Activated T-cell treated with anti-CD3 and anti-CD28 coated beads for 24 hours (primary cell): ENCODE results near the gene CUTA.
A peak's percentile ranks its signal among the peaks of the same experiment; 100 is the strongest.
"Not testable (repeated sequence)": the region's sequence is repeated elsewhere in the genome, so short reads cannot be mapped to it uniquely, and the experiment has no call there.

Experiments used
- DNase-seq: peaks from one replicate; pipeline ENCODE4 v3.0.0-alpha.2; 2020; ENCODE audit warnings: low read depth

Gene CUTA

GRCh38 chr6:33405386-33405940, 12.4 kb downstream of the CUTA start:
- DNase-seq: no peak

DNA sequence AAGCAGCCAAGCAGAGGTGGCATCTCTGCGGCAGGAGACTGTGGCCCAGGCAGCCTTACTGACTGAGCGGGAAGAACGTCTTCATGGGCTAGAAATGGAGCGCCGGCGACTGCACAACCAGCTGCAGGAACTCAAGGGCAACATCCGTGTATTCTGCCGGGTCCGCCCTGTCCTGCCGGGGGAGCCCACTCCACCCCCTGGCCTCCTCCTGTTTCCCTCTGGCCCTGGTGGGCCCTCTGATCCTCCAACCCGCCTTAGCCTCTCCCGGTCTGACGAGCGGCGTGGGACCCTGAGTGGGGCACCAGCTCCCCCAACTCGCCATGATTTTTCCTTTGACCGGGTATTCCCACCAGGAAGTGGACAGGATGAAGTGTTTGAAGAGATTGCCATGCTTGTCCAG, 13.0 kb downstream of the CUTA start:
- DNase-seq: no peak

GRCh38 chr6:33399881-33400280, 18.0 kb downstream of the CUTA start:
- DNase-seq: not testable (repeated sequence)

DNA sequence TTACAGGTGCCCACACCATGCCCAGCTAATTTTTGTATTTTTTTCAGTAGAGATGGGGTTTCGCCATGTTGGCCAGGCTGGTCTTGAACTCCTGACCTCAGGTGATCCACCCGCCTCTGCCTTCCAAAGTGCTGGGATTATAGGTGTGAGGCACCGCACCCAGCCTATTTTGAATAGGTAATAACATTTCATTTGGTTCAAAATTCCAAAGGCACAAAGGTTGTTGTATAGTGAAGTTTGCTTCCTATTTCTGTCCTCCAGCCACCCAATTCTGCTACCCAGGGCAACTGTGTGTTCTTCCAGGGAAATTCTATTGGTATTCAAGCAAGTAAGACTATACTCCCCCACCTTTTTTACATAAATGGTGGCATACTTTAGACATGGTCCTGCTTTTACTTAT, 19.3 kb downstream of the CUTA start:
- DNase-seq: not testable (repeated sequence)

GRCh38 chr6:33397541-33397940, 20.4 kb downstream of the CUTA start:
- DNase-seq: no peak

GRCh38 chr6:33392979-33393378, 24.9 kb downstream of the CUTA start:
- DNase-seq: no peak

DNA sequence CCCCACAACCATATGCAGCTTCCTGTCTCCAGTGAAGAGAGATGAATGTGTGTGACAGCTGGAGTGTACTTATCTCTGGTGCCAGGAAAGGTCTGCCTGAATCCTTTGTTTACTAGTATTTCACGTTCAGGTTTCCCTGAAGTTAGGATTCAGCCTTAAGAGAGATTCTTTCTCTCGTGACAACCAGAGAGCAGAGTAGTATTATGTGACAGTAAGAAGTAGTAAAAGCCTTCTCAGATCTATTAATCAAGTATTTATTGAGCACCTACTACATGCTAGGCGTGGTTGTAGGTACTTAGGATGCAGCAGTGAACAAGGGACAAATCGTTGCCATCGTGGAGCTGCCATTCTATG, 25.3 kb downstream of the CUTA start:
- no peak for DNase-seq

GRCh38 chr6:33391922-33392594, 25.8 kb downstream of the CUTA start:
- DNase-seq: no peak

- peak; percentile 100 for DNase-seq
Observed at GRCh38 chr6:33391278-33391921, 26.5 kb downstream of the CUTA start, which contains the start of gene KIFC1. Gene KIFC1, plus strand, starts transcription at chr6:33391823. Its CDS starts 163 bp downstream, at chr6:33391986.

GRCh38 chr6:33390767-33391277, 27.1 kb downstream of the CUTA start:
- DNase-seq: no peak

DNA sequence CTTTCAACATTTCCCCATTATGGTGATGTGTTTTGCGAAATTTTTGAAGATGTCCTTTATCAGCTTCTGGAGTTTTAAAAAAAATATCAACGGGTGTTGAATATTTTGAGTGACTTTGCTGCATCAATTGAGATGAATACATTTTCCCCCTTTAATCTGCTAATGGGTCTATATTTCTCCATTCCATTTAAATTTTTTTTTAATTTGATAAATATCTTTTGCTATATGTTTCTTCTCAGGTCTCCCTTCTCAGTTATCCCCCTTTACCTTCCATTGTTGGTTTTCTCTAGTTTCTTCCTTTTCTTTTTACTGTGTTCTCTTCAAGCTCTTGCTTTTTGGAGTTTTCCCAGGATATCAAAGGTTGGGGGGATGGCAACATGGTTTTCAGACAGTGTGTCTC, 27.7 kb downstream of the CUTA start:
- DNase-seq: no peak

DNA sequence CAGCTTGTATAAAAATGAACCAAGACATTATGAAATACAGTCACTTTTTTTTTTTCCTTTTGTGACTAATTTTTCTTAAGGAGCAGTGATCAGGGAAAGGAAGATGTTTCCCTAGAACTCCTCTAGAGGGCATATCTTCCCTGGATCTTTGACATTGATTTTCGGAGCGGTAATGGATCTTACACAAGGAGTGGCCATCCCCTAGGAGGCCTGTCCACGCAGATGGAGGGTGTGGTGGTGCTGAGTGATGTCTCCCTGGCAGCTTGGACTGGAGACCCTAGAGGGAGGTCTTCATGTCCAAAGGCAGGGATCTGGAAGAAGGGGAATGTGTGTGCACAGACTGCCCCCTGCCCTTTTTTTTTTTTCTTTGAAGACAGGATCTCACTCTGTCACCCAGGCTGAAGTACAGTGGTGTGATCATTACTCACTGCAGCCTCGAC, 33.3 kb downstream of the CUTA start:
- DNase-seq: no peak

- DNase-seq: no peak
Observed at GRCh38 chr6:33383427-33384185, 34.3 kb downstream of the CUTA start.

GRCh38 chr6:33380272-33380981, 37.5 kb downstream of the CUTA start:
- DNase-seq: no peak

DNA sequence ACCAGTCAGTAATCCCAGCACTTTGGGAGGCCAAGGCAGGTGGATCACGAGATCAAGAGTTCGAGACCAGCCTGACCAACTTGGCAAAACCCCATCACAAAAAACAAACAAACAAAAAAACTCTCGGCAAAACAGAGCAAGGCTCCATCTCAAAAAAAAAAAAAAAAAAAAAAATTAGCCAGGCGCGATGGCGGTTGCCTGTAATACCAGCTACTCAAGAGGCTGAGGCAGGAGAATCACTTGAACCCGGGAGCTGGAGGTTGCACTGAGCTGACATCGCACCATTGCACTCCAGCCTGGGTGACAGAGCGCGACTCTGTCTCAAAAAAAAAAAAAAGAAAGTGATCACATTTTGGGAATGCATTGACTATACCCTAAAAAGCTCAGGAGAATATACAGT, 38.7 kb downstream of the CUTA start:
- DNase-seq: not testable (repeated sequence)

GRCh38 chr6:33377171-33377570, 40.7 kb downstream of the CUTA start:
- DNase-seq: no peak

DNA sequence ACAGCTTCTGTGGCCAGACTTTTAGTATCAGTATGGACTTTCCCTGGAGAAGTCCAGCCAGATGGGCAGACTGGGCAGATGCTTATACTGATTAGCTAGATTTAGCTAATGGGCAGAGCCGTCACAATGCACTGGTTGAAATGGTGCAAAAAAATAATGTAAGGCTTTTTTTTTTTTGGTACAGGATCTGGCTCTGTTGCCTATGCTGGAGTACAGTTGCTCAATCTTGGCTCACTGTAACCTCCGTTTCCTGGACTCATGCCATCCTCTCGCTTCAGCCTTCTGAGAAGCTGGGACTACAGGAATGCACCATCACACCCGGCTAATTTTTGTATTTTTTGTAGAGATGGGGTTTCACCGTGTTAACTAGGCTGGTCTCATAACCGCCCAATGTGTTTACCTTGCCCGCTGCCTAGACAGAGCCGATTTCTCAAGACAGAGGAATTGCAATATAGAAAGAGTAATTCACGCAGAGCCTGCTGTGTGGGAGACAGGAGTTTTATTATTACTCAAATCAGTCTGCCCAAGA, 42.7 kb downstream of the CUTA start:
- DNase-seq: no peak

- DNase-seq: no peak
Observed at GRCh38 chr6:33373960-33374910, 43.7 kb downstream of the CUTA start.

DNA sequence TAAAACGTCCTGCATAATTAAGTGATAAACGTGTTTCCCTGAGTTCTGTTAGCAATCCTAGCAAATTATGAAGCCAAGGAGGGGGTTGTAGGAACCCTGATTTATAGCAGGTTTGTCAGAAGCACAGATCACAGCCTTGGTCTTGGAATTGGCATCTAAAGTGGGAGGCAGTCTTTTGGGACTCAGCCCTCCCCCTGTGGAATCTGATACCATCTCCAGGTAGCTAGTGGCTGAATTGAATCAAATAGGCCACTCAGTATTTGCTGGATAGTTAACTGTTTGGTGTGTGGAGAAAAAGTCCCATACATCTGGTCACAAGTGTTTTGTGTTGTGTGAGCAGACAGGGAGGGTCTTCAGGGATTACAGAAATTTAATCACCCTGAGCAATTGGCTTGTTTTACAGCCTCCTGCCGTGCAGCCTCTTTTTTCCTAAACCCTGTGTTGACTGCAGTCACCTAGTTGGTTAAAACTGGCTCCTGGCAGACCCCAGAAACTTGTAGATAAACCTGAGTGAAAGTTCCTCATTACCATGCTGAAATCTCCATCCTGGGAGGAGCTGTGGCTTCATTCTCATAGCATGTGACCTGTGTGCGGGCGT, 45.3 kb downstream of the CUTA start:
- no peak for DNase-seq

DNA sequence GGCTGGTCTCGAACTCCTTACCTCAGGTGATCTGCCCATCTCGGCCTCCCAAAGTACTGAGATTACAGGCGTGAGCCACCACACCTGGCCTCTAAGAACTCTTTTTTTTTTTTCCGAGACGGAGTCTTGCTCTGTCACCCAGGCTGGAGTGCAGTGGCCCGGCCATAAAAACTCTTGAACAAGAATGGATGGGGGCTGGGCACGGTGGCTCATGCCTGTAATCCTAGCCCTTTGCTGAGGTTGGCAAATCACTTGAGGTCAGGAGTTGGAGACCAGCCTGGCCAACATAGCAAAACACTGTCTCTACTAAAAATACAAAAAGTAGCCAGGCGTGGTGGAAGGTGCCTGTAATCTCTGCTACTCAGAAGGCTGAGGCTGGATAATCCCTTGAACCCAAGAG, 46.0 kb downstream of the CUTA start:
- DNase-seq: not testable (repeated sequence)
